HEK293 (cell line): ENCODE results near the gene SHC3.

Experiments
- CTCF ChIA-PET: fragments of 350-600 bp; formaldehyde crosslinking; extraction: SDS; loops from one replicate; lab custom pipeline; 2021; ENCODE audit warnings: antibody characterized with exemption; lab: Yijun Ruan, JAX
- POLR2A ChIA-PET: fragments of 300-600 bp; formaldehyde crosslinking; extraction: SDS; loops from one replicate; lab custom pipeline; 2020; ENCODE audit warnings: antibody characterized with exemption, inconsistent platforms; lab: Yijun Ruan, JAX
- H3K27ac ChIP-seq: fragments of 200-500 bp; sonication (Bioruptor generic); 2 replicates; pipeline ENCODE4 v1.5.1; 2014; ENCODE audit warnings: low read depth, low read length, control low read depth, inconsistent platforms; ENCODE audit errors: extremely low read depth
- H3K36me3 ChIP-seq, 2 experiments: fragments of 200-500 bp in 1 of 2; sonication (Bioruptor generic) in 1 of 2; 1 replicate in 1 of 2; 2 replicates in 1 of 2; pipeline ENCODE4 v1.5.1; 2014 to 2017; ENCODE audit warnings: inconsistent platforms in 2 of 2, low read length in 2 of 2; ENCODE audit not compliant: control insufficient read depth in 2 of 2, insufficient read depth in 1 of 2
- H3K4me1 ChIP-seq: fragments of 200-500 bp; sonication (Bioruptor generic); 2 replicates; pipeline ENCODE4 v1.5.1; 2014; ENCODE audit warnings: mild to moderate bottlenecking, low read length, inconsistent platforms; ENCODE audit not compliant: control insufficient read depth, insufficient read depth
- H3K4me3 ChIP-seq: 2 replicates; pipeline ENCODE4 v1.5.1; 2011; ENCODE audit warnings: low read depth, mild to moderate bottlenecking, control low read depth, low read length, moderate library complexity
- H3K9me3 ChIP-seq: fragments of 200-500 bp; sonication (Bioruptor generic); 2 replicates; pipeline ENCODE4 v1.5.1; 2014; ENCODE audit warnings: low read depth, low read length, inconsistent platforms; ENCODE audit not compliant: control insufficient read depth, insufficient read depth
- AEBP2 ChIP-seq: fragments of 450-650 bp; formaldehyde crosslinking; IDR thresholded peaks from 2 replicates; pipeline ENCODE4 v1.5.1; 2016; ENCODE audit warnings: missing biosample characterization, missing genetic modification characterization, borderline replicate concordance
- HOXC10 ChIP-seq: sonication (generic); formaldehyde crosslinking; IDR thresholded peaks from 2 replicates; pipeline ENCODE4 v1.8.1; 2023; ENCODE audit warnings: mild to moderate bottlenecking, missing genetic modification reagents
- KLF7 ChIP-seq: fragments of 450-650 bp; formaldehyde crosslinking; IDR thresholded peaks from 2 replicates; pipeline ENCODE4 v1.5.1; 2016; ENCODE audit warnings: missing biosample characterization, missing genetic modification characterization, borderline replicate concordance
- MYNN ChIP-seq: fragments of 450-650 bp; formaldehyde crosslinking; IDR thresholded peaks from 2 replicates; pipeline ENCODE4 v1.5.1; 2016; ENCODE audit warnings: missing biosample characterization, missing genetic modification characterization, borderline replicate concordance
- SCRT2 ChIP-seq: fragments of 450-650 bp; formaldehyde crosslinking; IDR thresholded peaks from 2 replicates; pipeline ENCODE4 v1.5.1; 2016; ENCODE audit warnings: missing biosample characterization, missing genetic modification characterization
- SP7 ChIP-seq: fragments of 450-650 bp; formaldehyde crosslinking; IDR thresholded peaks from 2 replicates; pipeline ENCODE4 v1.5.1; 2016; ENCODE audit warnings: missing biosample characterization, missing genetic modification characterization
- TCF7L2 ChIP-seq: IDR thresholded peaks from 2 replicates; pipeline ENCODE4 v1.6.1; 2011; ENCODE audit warnings: low read depth, mild to moderate bottlenecking, inconsistent platforms, low read length, moderate library complexity, borderline replicate concordance
- ZBTB6 ChIP-seq: fragments of 450-650 bp; formaldehyde crosslinking; IDR thresholded peaks from 2 replicates; pipeline ENCODE4 v1.5.1; 2017; ENCODE audit warnings: missing biosample characterization, missing genetic modification characterization
- ZFP37 ChIP-seq: fragments of 450-650 bp; formaldehyde crosslinking; IDR thresholded peaks from 2 replicates; pipeline ENCODE4 v1.5.1; 2016; ENCODE audit warnings: missing biosample characterization, missing genetic modification characterization
- ZNF121 ChIP-seq: fragments of 450-650 bp; formaldehyde crosslinking; IDR thresholded peaks from 2 replicates; pipeline ENCODE4 v1.5.1; 2016; ENCODE audit warnings: missing biosample characterization, missing genetic modification characterization
- ZNF148 ChIP-seq: fragments of 450-650 bp; formaldehyde crosslinking; IDR thresholded peaks from 2 replicates; pipeline ENCODE4 v1.5.0; 2017; ENCODE audit warnings: missing biosample characterization, missing genetic modification characterization, borderline replicate concordance
- ZNF18 ChIP-seq: fragments of 450-650 bp; formaldehyde crosslinking; IDR thresholded peaks from 2 replicates; pipeline ENCODE4 v1.5.1; 2016; ENCODE audit warnings: missing biosample characterization, missing genetic modification characterization
- ZNF274 ChIP-seq, 2 experiments: fragments of 200-500 bp in 1 of 2; fragments of 450-650 bp in 1 of 2; sonication (Bioruptor generic) in 1 of 2; formaldehyde crosslinking in 1 of 2; IDR thresholded peaks; 2 replicates each; pipeline versions ENCODE4 v1.5.1 to v1.6.1; 2014 to 2016; ENCODE audit warnings: borderline replicate concordance in 1 of 2, inconsistent platforms in 1 of 2, low read length in 1 of 2, missing biosample characterization in 1 of 2, missing genetic modification characterization in 1 of 2
- ZNF488 ChIP-seq: fragments of 450-650 bp; formaldehyde crosslinking; IDR thresholded peaks from 2 replicates; pipeline ENCODE4 v1.5.1; 2016; ENCODE audit warnings: missing biosample characterization, missing genetic modification characterization
- ZNF544 ChIP-seq: fragments of 450-650 bp; formaldehyde crosslinking; IDR thresholded peaks from 2 replicates; pipeline ENCODE4 v1.5.0; 2017; ENCODE audit warnings: missing biosample characterization, missing genetic modification characterization
- ZNF555 ChIP-seq: fragments of 450-650 bp; formaldehyde crosslinking; conservative IDR thresholded peaks from 2 replicates; pipeline ENCODE4 v1.5.1; 2017; ENCODE audit warnings: missing biosample characterization, mild to moderate bottlenecking, missing genetic modification characterization, inconsistent platforms
- ZNF670 ChIP-seq: fragments of 450-650 bp; formaldehyde crosslinking; IDR thresholded peaks from 2 replicates; pipeline ENCODE4 v1.5.1; 2016; ENCODE audit warnings: missing biosample characterization, missing genetic modification characterization, low read depth
- ZNF747 ChIP-seq: fragments of 450-650 bp; formaldehyde crosslinking; IDR thresholded peaks from 2 replicates; pipeline ENCODE4 v1.5.1; 2016; ENCODE audit warnings: missing biosample characterization, missing genetic modification characterization
- ZNF776 ChIP-seq: fragments of 450-650 bp; formaldehyde crosslinking; IDR thresholded peaks from 2 replicates; pipeline ENCODE4 v1.5.0; 2017; ENCODE audit warnings: missing biosample characterization, missing genetic modification characterization, borderline replicate concordance
- TF ChIP-seq, protein P1 (sequence below): fragments of 450-650 bp; formaldehyde crosslinking; IDR thresholded peaks from 2 replicates; pipeline ENCODE4 v1.5.1; 2016; ENCODE audit warnings: missing biosample characterization, missing genetic modification characterization, borderline replicate concordance

SHC3 gene

GRCh38 chr9:89011683-89012082 is 166.9 kb downstream of the SHC3 start (continued):
- TF ChIP-seq ZBTB6 (tag by site-specific recombination) (no peak), TCF7L2 (no peak), SCRT2 (tag by site-specific recombination) (no peak), ZNF274 (IDR thresholded peaks at IDR 0.05; ENCODE audit: low read length) (no peak), ZNF274 (tag by site-specific recombination; IDR thresholded peaks at IDR 0.05; ENCODE audit: borderline replicate concordance) (no peak), KLF7 (no peak), HOXC10 (CRISPR knock-in tag) (no peak), ZNF776 (tag by site-specific recombination) (no peak), SP7 (tag by site-specific recombination) (no peak), ZNF488 (no peak)
- TF ChIP-seq, protein P1, sequence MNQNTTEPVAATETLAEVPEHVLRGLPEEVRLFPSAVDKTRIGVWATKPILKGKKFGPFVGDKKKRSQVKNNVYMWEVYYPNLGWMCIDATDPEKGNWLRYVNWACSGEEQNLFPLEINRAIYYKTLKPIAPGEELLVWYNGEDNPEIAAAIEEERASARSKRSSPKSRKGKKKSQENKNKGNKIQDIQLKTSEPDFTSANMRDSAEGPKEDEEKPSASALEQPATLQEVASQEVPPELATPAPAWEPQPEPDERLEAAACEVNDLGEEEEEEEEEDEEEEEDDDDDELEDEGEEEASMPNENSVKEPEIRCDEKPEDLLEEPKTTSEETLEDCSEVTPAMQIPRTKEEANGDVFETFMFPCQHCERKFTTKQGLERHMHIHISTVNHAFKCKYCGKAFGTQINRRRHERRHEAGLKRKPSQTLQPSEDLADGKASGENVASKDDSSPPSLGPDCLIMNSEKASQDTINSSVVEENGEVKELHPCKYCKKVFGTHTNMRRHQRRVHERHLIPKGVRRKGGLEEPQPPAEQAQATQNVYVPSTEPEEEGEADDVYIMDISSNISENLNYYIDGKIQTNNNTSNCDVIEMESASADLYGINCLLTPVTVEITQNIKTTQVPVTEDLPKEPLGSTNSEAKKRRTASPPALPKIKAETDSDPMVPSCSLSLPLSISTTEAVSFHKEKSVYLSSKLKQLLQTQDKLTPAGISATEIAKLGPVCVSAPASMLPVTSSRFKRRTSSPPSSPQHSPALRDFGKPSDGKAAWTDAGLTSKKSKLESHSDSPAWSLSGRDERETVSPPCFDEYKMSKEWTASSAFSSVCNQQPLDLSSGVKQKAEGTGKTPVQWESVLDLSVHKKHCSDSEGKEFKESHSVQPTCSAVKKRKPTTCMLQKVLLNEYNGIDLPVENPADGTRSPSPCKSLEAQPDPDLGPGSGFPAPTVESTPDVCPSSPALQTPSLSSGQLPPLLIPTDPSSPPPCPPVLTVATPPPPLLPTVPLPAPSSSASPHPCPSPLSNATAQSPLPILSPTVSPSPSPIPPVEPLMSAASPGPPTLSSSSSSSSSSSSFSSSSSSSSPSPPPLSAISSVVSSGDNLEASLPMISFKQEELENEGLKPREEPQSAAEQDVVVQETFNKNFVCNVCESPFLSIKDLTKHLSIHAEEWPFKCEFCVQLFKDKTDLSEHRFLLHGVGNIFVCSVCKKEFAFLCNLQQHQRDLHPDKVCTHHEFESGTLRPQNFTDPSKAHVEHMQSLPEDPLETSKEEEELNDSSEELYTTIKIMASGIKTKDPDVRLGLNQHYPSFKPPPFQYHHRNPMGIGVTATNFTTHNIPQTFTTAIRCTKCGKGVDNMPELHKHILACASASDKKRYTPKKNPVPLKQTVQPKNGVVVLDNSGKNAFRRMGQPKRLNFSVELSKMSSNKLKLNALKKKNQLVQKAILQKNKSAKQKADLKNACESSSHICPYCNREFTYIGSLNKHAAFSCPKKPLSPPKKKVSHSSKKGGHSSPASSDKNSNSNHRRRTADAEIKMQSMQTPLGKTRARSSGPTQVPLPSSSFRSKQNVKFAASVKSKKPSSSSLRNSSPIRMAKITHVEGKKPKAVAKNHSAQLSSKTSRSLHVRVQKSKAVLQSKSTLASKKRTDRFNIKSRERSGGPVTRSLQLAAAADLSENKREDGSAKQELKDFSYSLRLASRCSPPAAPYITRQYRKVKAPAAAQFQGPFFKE (tag by site-specific recombination): no peak

- Histone ChIP-seq H3K4me1 (no peaks in the 10 kb centered on the region), H3K9me3 (no peaks in the 10 kb centered on the region), H3K36me3 (no peaks in the 10 kb centered on the region), H3K27ac (no peak overlapping the region), H3K4me3 (no peak overlapping the region)
- POLR2A ChIA-PET: interaction anchor here (0.5 kb wide), 1 partner anchor 15 kb away, joined by 3 read pairs; no protein-coding TSS in a partner anchor
- CTCF ChIA-PET: no interaction called here
- TF ChIP-seq ZNF747 (tag by site-specific recombination): no peak
- no peak for TF ChIP-seq ZNF121 (tag by site-specific recombination)
- TF ChIP-seq ZNF18 (tag by site-specific recombination): no peak
- no peak for TF ChIP-seq ZNF544
- no peak for TF ChIP-seq ZNF148 (tag by site-specific recombination)
- TF ChIP-seq ZNF670 (tag by site-specific recombination): no peak
- TF ChIP-seq ZFP37 (tag by site-specific recombination): no peak
- TF ChIP-seq AEBP2 (tag by site-specific recombination): no peak
- no peak for TF ChIP-seq MYNN (tag by site-specific recombination)
- no peak for TF ChIP-seq ZNF555 (tag by site-specific recombination)
Observed at GRCh38 chr9:89010526-89011111, 168.0 kb downstream of the SHC3 start.
